ENCODE measurements around the gene FOXS1. TPM values are rescaled to one million over a fixed set of nuclear protein-coding genes. Genes with fewer than 3 reads are reported as not detected.

Gene FOXS1
- total RNA-seq, 2 experiments from 2014 or later = not detected

- H3K9me2 ChIP-seq (ENCODE audit: insufficient read depth, low read length) = no peaks in the 10 kb centered on the region
- no peaks in the 10 kb centered on the region for H3K36me3 ChIP-seq (ENCODE audit: insufficient read depth, low read length)
- intact Hi-C loops (cut with micrococcal nuclease; ENCODE audit: unreplicated experiment) = no loop called here
- H3K27ac ChIP-seq (ENCODE audit: low read depth, low read length, poor library complexity, severe bottlenecking) = no peak overlapping the region
- H2AFZ ChIP-seq (ENCODE audit: low read length) = no peak overlapping the region
- no peaks in the 10 kb centered on the region for H4K20me1 ChIP-seq (ENCODE audit: insufficient read depth, low read length)
- no TSS peak for BruUV-seq (replicated peaks)
- H3K4me3 ChIP-seq (ENCODE audit: low read depth, low read length, poor library complexity, severe bottlenecking) = no peak overlapping the region
- peaks cover 13% of the 10 kb centered on the region for H3K4me1 ChIP-seq (ENCODE audit: insufficient read depth, low read length, poor library complexity, severe bottlenecking)
- POLR2A ChIA-PET = no interaction called here
- no peak for DNase-seq (ENCODE audit: low spot score)
- H3K4me2 ChIP-seq (ENCODE audit: low read length) = no peak overlapping the region
- H3K79me2 ChIP-seq (ENCODE audit: insufficient read depth, low read depth, low read length) = no peaks in the 10 kb centered on the region
- CTCF ChIA-PET (ENCODE audit: unreplicated experiment) = interaction anchor here (0.5 kb wide), 1 partner anchor 11 kb away, joined by 5 read pairs; no protein-coding TSS in a partner anchor
- no peaks in the 10 kb centered on the region for H3K9me3 ChIP-seq (ENCODE audit: low read length)
- TF ChIP-seq CTCF (conservative IDR thresholded peaks at IDR 0.05; ENCODE audit: low read length) = no peak
Observed at GRCh38 chr20:31842471-31843157, 2.8 kb downstream of the FOXS1 start.

GRCh38 chr20:31841928-31842327, 3.5 kb downstream of the FOXS1 start:
- Histone ChIP-seq H2AFZ (ENCODE audit: low read length) (no peak overlapping the region), H3K9me3 (ENCODE audit: low read length) (no peaks in the 10 kb centered on the region), H3K4me1 (ENCODE audit: insufficient read depth, low read length, poor library complexity, severe bottlenecking) (peaks cover 13% of the 10 kb centered on the region), H3K79me2 (ENCODE audit: insufficient read depth, low read depth, low read length) (no peaks in the 10 kb centered on the region), H3K36me3 (ENCODE audit: insufficient read depth, low read length) (no peaks in the 10 kb centered on the region), H3K9me2 (ENCODE audit: insufficient read depth, low read length) (no peaks in the 10 kb centered on the region), H4K20me1 (ENCODE audit: insufficient read depth, low read length) (no peaks in the 10 kb centered on the region), H3K4me3 (ENCODE audit: low read depth, low read length, poor library complexity, severe bottlenecking) (no peak overlapping the region), H3K27ac (ENCODE audit: low read depth, low read length, poor library complexity, severe bottlenecking) (no peak overlapping the region), H3K4me2 (ENCODE audit: low read length) (no peak overlapping the region)
- TF ChIP-seq EZH2phosphoT487 (IDR thresholded peaks at IDR 0.05; ENCODE audit: borderline replicate concordance, low read depth, low read length) (no peak), CTCF (conservative IDR thresholded peaks at IDR 0.05; ENCODE audit: low read length) (no peak)
- POLR2A ChIA-PET = no interaction called here
- intact Hi-C loops (cut with micrococcal nuclease; ENCODE audit: unreplicated experiment) = no loop called here
- no peak for DNase-seq (ENCODE audit: low spot score)
- CTCF ChIA-PET (ENCODE audit: unreplicated experiment) = no interaction called here
- no TSS peak for BruUV-seq (replicated peaks)
